K562 (cell line): ENCODE measurements around the gene LDB2.

Experiments
- BMI1 ChIP-seq: fragments of 150-350 bp; IDR thresholded peaks from 2 replicates; pipeline ENCODE4 v1.6.1; 2014; ENCODE audit warnings: low read length
- EZH2 ChIP-seq: IDR thresholded peaks from 2 replicates; pipeline ENCODE4 v1.6.1; 2012; ENCODE audit warnings: low read depth, mild to moderate bottlenecking, inconsistent platforms, low read length, borderline replicate concordance
- FOXK1 ChIP-seq: sonication (generic); formaldehyde crosslinking; IDR thresholded peaks from 2 replicates; pipeline ENCODE4 v1.8.0; 2022; ENCODE audit warnings: missing genetic modification reagents, mild to moderate bottlenecking, borderline replicate concordance
- KLF16 ChIP-seq: IDR thresholded peaks from 2 replicates; pipeline ENCODE4 v1.6.1; 2016; ENCODE audit warnings: antibody characterized with exemption
- POLR3A ChIP-seq: IDR thresholded peaks from 2 replicates; pipeline ENCODE4 v1.6.1; 2011; ENCODE audit warnings: borderline replicate concordance, mild to moderate bottlenecking, moderate library complexity; ENCODE audit not compliant: insufficient read length, insufficient read depth; ENCODE audit errors: extremely low read depth
- SLC30A9 ChIP-seq: fragments of 250-450 bp; sonication (Bioruptor Pico); IDR thresholded peaks from 2 replicates; pipeline ENCODE4 v1.8.0; 2022; ENCODE audit warnings: mild to moderate bottlenecking, moderate library complexity
- SP1 ChIP-seq: sonication (generic); formaldehyde crosslinking; IDR thresholded peaks from 2 replicates; pipeline ENCODE4 v1.8.1; 2022; ENCODE audit warnings: mild to moderate bottlenecking, missing genetic modification reagents
- STAT5A ChIP-seq: IDR thresholded peaks from 2 replicates; pipeline ENCODE4 v1.6.1; 2012; ENCODE audit warnings: low read length, inconsistent platforms, borderline replicate concordance
- STAT6 ChIP-seq: sonication (generic); formaldehyde crosslinking; IDR thresholded peaks from 2 replicates; pipeline ENCODE4 v1.8.1; 2023; ENCODE audit warnings: mild to moderate bottlenecking, missing genetic modification reagents
- ZNF639 ChIP-seq, 2 experiments: fragments of 200-800 bp in 1 of 2; sonication (Bioruptor generic) in 1 of 2; sonication (generic) in 1 of 2; formaldehyde crosslinking in 1 of 2; IDR thresholded peaks in 1 of 2; conservative IDR thresholded peaks in 1 of 2; 2 replicates each; pipeline versions ENCODE4 v1.5.0 to v1.6.1; 2016 to 2020; ENCODE audit warnings: missing compliant biosample characterization in 1 of 2, missing genetic modification characterization in 1 of 2, missing genetic modification reagents in 1 of 2
- TF ChIP-seq, protein P1 (sequence below), 3 experiments: IDR thresholded peaks in 2 of 3; conservative IDR thresholded peaks in 1 of 3; 2 replicates each; pipeline ENCODE4 v1.5.1; 2011 to 2012; ENCODE audit warnings: low read length in 3 of 3, mild to moderate bottlenecking in 3 of 3, control low read depth in 2 of 3, improper control_type of control experiment in 1 of 3, inconsistent platforms in 1 of 3, low read depth in 1 of 3, mixed read lengths in 1 of 3, moderate library complexity in 1 of 3; ENCODE audit not compliant: insufficient read depth in 2 of 3

DNA sequence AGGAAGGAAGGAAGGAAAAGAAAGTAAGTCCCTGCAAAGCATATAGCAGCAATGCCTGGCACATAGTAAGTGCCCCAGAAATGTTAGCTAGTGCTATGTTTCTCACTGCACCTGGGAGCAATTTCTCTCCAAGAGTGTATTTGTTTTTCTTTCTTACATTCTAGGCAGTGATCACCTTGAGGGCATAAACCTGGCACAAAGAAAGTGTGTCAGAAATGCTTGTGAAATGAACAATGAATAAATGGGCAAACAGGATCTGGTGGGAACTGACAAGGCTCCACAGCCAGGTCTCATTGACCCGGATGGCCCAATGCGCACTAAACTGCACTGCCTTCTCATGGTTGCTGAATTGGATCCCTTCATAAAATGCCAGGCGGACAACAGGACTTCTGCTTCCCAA is 316.4 kb downstream of the LDB2 start:
- TF ChIP-seq SLC30A9 (CRISPR knock-in tag) (no peak), BMI1 (no peak), EZH2 (no peak), SP1 (CRISPR knock-in tag) (no peak), ZNF639 (CRISPR knock-in tag; conservative IDR thresholded peaks at IDR 0.05 in 1 of 2, IDR thresholded peaks at IDR 0.05 in 1 of 2) (no peak), FOXK1 (no peak), STAT5A (no peak), KLF16 (no peak), STAT6 (no peak), POLR3A (no peak)
- TF ChIP-seq, protein P1, sequence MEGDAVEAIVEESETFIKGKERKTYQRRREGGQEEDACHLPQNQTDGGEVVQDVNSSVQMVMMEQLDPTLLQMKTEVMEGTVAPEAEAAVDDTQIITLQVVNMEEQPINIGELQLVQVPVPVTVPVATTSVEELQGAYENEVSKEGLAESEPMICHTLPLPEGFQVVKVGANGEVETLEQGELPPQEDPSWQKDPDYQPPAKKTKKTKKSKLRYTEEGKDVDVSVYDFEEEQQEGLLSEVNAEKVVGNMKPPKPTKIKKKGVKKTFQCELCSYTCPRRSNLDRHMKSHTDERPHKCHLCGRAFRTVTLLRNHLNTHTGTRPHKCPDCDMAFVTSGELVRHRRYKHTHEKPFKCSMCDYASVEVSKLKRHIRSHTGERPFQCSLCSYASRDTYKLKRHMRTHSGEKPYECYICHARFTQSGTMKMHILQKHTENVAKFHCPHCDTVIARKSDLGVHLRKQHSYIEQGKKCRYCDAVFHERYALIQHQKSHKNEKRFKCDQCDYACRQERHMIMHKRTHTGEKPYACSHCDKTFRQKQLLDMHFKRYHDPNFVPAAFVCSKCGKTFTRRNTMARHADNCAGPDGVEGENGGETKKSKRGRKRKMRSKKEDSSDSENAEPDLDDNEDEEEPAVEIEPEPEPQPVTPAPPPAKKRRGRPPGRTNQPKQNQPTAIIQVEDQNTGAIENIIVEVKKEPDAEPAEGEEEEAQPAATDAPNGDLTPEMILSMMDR (IDR thresholded peaks at IDR 0.05 in 2 of 3, conservative IDR thresholded peaks at IDR 0.05 in 1 of 3; ENCODE audit: insufficient read depth in 2 of 3, low read depth in 1 of 3, low read length in 3 of 3) = no peak
